Prostate gland (tissue), 2 donors: ENCODE data around the gene HRCT1.

Experiments
- CTCF ChIP-seq, 4 experiments: fragments of 200-600 bp in 2 of 4; fragments of 450-650 bp in 2 of 4; sonication (generic) in 2 of 4; IDR thresholded peaks; 1 replicate in 3 of 4; 2 replicates in 1 of 4; pipeline ENCODE4 v1.5.1; 2016 to 2019; ENCODE audit warnings: antibody characterized with exemption in 4 of 4, mild to moderate bottlenecking in 2 of 4, moderate library complexity in 2 of 4
- POLR2AphosphoS5 ChIP-seq: sonication (generic); formaldehyde crosslinking; IDR thresholded peaks from one replicate; pipeline ENCODE4 v1.6.1; 2017; ENCODE audit warnings: antibody characterized with exemption

GRCh38 chr9:35870351-35870923, 35.6 kb upstream of the HRCT1 start, which contains the start of gene OR13J1:
- no peak for TF ChIP-seq CTCF (IDR thresholded peaks at IDR 0.05)
- TF ChIP-seq POLR2AphosphoS5: no peak
